Forelimb muscle (tissue), 1 donor: Measurements from ENCODE around the gene ZNF280A. TPM values are rescaled to one million over a fixed set of nuclear protein-coding genes. Genes with fewer than 3 reads are reported as not detected.

Experiments
- DNase-seq: peaks from one replicate; pipeline ENCODE4 v3.0.0-alpha.2; 2013; ENCODE audit warnings: low read depth
- polyA plus RNA-seq: library from polyadenylated mRNA; unstranded; fragments of 120-200 nt; gene quantifications from one replicate; pipeline ENCODE4 v1.2.1, GENCODE V29; 2013; ENCODE audit not compliant: insufficient read length

The ZNF280A gene
- polyA plus RNA-seq: not detected

GRCh38 chr22:22520020-22520656 lies at the start of gene ZNF280A:
Gene ZNF280A, minus strand, starts transcription at chr22:22520270. Its CDS starts 4,640 bp downstream, at chr22:22515630.
- no peak for DNase-seq

GRCh38 chr22:22569218-22569617 lies 49.1 kb upstream of the ZNF280A start:
- DNase-seq: no peak

- DNase-seq: no peak
These were observed 45.9 kb upstream of the ZNF280A start for GRCh38 chr22:22565981-22566380.

GRCh38 chr22:22558972-22559603 lies 39.0 kb upstream of the ZNF280A start, which contains the start of gene PRAME:
Gene PRAME, minus strand, starts transcription at chr22:22559265. Its CDS starts 2,433 bp downstream, at chr22:22556832.
- no peak for DNase-seq

- no peak for DNase-seq
These were observed 38.3 kb upstream of the ZNF280A start for GRCh38 chr22:22558071-22558971.

GRCh38 chr22:22556995-22557925 lies 37.2 kb upstream of the ZNF280A start:
- no peak for DNase-seq

GRCh38 chr22:22556578-22556977 lies 36.5 kb upstream of the ZNF280A start:
- no peak for DNase-seq

GRCh38 chr22:22555596-22555995 lies 35.5 kb upstream of the ZNF280A start:
- DNase-seq: no peak

- no peak for DNase-seq
These were observed 34.7 kb upstream of the ZNF280A start for GRCh38 chr22:22554587-22555284.

- DNase-seq: no peak
These were observed 33.9 kb upstream of the ZNF280A start for GRCh38 chr22:22553735-22554586.

- no peak for DNase-seq
These were observed 33.1 kb upstream of the ZNF280A start for GRCh38 chr22:22553141-22553540.

- no peak for DNase-seq
These were observed 32.6 kb upstream of the ZNF280A start for GRCh38 chr22:22552630-22553029.

- no peak for DNase-seq
These were observed 30.8 kb upstream of the ZNF280A start for GRCh38 chr22:22550789-22551434.

GRCh38 chr22:22548910-22549309 lies 28.8 kb upstream of the ZNF280A start:
- DNase-seq: no peak

GRCh38 chr22:22548317-22548716 lies 28.2 kb upstream of the ZNF280A start:
- DNase-seq: no peak

GRCh38 chr22:22547692-22548300 lies 27.7 kb upstream of the ZNF280A start:
- no peak for DNase-seq

- DNase-seq: no peak
These were observed 27.2 kb upstream of the ZNF280A start for GRCh38 chr22:22547226-22547625.

- no peak for DNase-seq
These were observed 26.4 kb upstream of the ZNF280A start for GRCh38 chr22:22546490-22546889.

- no peak for DNase-seq
These were observed 25.0 kb upstream of the ZNF280A start for GRCh38 chr22:22545084-22545483.
